ENCODE data around the gene HHIPL1.
"Not testable (repeated sequence)": the region's sequence is repeated elsewhere in the genome, so short reads cannot be mapped to it uniquely, and the experiment has no call there.

HHIPL1 gene

DNA sequence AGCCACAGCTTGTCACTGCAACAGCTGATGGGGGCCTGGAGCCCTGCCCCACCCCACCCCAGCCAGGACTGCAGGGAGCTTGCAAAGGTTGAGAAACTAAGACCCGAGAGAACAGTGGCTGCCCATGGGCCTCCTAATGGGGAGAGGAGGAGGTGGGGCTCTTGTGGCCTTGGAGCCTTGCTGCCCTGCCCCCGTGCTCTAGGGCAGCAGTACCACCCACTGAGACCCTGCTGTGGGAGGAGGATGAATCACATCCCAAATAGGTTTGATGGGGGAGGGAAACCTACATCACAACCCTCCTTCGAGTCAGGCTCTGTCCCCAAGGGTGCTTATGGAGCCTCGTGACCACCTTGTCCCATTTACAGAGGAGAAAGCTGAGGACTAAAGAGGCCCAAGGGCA is 15.9 kb downstream of the HHIPL1 start:
- DNase-seq (ENCODE audit: low read depth): no peak

- not testable (repeated sequence) for DNase-seq (ENCODE audit: low read depth)
Observed at GRCh38 chr14:99661206-99661605, 16.3 kb downstream of the HHIPL1 start.

DNA sequence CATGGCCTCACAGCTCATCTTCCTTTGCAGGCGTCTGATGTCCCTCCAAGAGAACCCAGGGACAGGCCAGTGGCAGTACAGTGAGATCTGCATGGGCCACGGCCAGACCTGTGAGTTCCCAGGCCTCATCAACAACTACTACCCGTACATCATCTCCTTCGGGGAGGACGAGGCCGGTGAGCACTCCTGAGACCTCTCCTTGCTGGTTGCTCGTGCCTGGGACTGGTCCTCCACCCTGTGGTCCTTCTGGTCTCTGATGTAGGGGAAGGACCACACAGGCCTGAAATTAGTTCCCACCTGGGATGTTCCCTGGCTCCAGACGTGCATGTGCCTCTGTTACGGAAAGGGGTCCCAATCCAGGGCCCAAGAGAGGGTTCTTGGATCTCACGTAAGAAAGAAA is 17.9 kb downstream of the HHIPL1 start:
- no peak for DNase-seq (ENCODE audit: low read depth)

DNA sequence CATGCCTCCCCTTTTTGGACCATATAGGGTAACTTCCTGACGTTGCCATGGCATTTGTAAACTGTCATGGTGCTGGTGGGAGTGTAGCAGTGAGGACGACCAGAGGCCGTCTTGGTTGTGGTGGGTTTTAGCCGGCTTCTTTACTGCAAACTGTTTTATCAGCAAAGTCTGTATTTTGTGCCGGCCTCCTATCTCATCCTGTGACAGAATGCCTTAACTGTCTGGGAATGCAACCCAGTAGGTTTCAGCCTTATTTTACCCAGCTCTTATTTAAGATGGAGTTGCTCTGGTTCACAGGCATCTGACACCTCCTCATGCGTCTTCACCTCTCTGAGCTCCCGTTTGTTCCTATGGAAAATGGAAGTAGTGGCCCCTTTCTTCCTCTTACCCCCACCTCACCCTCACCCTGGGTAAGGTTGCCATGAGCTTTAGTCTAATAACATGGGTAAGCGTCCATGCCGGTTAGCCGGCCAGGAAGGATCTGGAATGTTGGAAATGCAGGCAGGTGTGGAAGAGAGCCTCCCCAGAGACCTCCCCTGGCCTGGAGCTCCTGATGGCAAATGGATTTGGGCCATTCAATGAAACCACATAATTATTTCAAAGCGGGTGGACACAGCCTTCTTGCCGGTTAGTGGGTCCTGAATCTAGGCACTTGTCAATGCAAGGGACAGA is 18.6 kb downstream of the HHIPL1 start:
- DNase-seq (ENCODE audit: low read depth): no peak

DNA sequence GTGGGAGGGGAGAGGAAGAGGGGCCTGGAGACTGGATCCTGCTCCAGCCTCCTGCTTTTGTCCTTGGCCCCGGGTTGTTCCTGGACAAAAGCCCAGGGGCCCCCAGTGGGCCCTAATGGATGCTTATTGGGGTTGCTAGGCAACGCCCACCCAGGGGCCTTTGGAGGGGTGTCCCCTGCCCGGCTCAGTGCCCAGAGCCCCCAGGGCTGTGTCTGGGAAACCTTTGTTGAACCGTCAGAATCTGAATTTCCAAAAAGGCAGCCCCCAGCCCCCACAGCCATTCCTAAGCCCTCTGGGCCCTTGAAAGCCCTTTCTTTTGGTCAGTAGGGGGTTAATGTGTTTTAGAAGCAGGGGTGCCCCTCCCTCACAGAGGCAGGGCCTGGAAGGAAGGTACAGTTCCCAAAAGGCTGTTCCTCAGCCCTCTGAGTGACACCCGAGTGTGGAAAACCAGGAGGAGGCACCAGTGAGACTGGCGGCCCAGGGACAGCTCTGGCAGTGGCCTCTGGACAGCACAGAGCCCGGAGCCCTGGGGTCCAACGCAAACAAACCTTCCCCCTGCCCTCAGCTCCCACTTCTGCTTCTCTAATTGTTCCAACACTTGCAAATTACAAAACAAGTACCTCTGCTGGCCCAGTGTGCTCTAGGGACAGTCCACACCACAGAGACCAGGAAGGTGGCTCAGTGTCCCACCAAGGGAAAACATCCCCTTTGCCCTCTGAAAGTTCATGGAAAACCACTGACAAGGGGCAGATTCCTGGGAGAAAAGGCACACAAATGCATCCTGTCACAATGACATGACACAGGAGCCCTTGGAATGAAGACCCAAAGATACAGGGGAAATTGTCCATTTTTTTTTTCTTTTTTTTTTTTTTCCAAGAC is 19.4 kb downstream of the HHIPL1 start:
- no peak for DNase-seq (ENCODE audit: low read depth)

GRCh38 chr14:99664937-99665273 is 20.0 kb downstream of the HHIPL1 start:
- no peak for DNase-seq (ENCODE audit: low read depth)

DNA sequence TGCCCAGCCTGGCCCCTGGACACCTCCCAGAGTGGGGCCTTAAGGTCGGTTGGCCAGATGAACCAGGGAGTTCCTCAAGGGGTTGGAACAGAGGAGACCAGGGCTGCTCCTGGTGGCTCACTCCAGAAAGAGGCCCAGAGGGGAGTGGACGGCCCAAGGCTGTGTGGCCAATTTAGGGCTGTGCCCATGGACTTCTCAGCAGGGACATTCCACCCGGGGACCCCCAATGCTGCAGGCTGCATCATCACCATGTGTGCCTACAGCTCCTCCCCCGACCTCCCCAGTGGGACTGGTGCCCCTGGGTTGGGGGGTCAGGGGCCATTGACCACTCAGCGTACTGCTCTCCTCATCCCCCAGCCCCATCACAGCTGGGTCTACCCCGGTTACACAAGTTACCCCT is 21.6 kb downstream of the HHIPL1 start:
- no peak for DNase-seq (ENCODE audit: low read depth)

DNA sequence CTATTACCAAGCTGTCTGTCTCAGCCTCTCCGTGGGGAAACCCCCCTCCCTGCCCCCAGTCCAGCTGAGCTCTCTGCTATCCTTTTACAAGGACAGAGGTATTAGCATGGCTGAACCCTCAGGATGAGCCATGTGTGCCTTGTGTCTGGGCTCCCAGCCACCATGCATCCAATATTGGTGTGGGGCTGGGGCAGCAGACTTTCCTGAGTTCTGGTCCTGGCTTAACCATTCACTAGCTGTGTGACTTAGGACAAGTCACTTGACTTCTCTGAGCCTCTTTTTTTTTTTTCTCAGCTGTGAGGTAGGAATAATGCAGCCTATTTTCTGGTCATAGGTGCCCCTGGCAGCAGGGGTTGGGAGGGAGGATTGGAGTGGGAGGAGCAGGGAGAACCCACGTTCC is 22.1 kb downstream of the HHIPL1 start:
- DNase-seq (ENCODE audit: low read depth): no peak

DNA sequence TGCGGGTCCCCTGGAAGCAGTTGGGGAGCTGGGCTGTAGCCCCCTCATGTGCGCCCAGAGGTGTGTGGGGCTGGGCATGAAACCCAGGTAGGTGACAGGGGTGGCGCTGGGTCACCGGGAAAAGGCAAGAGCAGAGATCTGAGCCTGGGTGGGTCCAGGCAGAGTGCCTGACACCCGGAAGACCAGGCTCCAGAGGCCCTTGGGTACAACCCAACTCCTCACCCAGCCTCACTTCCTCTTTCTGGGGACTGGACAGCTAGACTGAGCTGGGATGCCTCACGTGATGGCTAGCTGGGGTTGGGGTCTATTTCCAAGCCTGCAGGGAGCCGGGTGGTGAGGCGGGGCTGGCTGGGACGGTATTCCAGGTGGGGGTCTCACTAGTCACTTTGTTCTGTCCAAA is 22.9 kb downstream of the HHIPL1 start:
- no peak for DNase-seq (ENCODE audit: low read depth)

- DNase-seq (ENCODE audit: low read depth): no peak
Observed at GRCh38 chr14:99668307-99669295, 23.7 kb downstream of the HHIPL1 start.

DNA sequence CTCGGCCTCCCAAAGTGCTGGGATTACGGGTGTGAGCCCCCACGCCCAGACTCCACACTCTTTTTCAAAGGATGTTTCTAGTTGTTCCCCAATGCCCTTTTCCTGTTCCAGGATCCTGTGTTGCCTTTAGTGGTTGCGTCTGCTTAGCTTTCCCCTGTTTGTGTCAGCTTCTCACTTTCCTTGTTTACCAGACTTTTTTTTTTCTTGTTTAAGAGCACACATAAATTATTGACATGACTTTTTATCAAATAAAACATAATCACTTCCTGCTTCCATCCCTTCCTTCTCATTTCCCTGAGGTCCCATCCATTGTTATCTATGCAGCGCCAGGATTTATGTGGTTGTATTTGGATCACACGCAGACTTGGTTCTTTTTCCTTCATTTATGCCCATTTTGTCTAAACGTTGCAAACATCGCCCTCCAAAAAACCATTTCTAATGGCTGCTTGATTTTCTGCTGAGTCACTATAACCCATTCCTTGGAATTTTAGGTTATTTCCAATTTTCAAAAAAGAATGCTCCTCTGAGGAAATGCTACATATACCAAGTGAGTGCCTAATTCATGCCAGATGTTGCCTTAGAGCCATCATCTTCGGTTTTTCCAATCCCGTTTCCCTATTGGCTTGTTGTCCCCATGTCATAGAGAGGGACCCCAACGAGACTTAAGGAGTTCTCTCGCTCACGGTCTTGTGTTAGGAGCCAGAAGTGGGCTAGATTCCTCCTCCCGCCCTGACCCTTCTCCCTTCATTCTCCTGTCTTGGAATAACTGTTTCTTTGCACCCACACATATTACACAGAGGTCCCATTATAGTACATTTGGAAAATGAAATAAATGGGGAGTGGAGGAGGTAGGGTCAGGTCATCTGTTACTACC is 25.7 kb downstream of the HHIPL1 start:
- DNase-seq (ENCODE audit: low read depth): no peak

- no peak for DNase-seq (ENCODE audit: low read depth)
Observed at GRCh38 chr14:99671235-99672224, 26.6 kb downstream of the HHIPL1 start.

GRCh38 chr14:99672506-99673304 is 27.8 kb downstream of the HHIPL1 start:
- no peak for DNase-seq (ENCODE audit: low read depth)

DNA sequence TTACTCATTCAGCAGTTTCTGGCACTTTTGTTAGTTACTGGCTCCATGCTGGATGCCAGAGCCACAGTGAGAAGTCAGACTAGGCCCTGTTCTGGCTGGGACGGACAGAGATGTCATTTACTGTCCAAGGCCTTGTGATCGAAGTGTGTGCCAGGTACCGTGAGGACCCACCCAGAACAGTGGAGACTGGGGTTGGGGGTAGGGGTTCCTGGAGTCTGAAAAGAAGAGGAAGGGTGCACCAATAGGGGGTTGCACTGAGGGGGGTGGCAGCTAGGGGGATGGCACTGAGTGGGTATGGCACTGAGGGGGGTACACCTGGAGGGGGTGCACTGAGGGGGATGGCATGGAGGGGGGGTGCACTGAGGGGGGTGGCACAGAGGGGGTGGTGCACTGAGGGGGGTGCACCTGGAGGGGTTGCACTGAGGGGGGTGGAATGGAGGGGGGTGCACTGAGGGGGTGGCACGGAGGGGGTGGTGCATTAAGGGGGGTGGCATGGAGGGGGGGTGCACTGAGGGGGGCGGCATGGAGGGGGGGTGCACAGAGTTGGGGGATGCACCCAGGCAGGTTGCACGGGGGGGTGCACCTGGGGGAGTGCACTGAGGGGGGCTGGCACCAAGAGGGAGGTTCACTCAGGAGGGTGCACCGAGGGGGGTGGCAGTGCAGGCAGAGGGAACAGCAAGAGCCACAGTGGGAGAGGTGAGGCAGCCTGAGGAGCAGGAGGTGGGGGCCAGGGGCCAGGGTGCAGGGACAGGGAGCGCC is 28.6 kb downstream of the HHIPL1 start:
- DNase-seq (ENCODE audit: low read depth): no peak

GRCh38 chr14:99674064-99674650 is 29.2 kb downstream of the HHIPL1 start:
- DNase-seq (ENCODE audit: low read depth): no peak

DNA sequence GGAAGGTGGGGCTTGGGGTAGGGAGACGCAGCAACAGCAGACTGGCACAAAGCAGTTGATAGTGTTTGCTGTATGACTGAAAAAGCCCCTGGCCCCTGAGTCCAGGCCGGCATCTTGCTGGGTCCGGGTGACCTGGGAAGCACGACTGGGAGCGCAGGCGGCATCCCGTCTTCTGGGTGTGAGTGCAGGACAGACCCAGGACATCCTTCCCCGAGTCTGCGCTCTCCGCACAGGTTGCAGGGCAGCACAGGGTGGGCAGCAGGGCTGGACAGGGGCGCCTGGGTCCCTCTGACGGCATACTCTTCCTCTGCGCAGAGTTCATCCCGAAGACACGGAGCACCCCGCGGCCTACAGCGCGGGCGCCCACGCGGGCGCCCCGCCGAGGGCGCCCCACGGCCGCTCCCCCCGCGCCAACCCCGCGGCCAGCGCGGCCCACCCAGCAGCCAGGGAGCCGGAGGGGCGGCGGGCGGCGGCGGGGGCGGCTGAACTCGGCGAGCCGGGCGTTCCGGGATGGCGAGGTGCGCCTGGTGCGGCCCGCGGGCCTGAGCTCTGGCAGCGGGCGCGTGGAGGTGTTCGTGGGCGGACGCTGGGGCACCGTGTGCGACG is 29.9 kb downstream of the HHIPL1 start:
- DNase-seq (ENCODE audit: low read depth): no peak

DNA sequence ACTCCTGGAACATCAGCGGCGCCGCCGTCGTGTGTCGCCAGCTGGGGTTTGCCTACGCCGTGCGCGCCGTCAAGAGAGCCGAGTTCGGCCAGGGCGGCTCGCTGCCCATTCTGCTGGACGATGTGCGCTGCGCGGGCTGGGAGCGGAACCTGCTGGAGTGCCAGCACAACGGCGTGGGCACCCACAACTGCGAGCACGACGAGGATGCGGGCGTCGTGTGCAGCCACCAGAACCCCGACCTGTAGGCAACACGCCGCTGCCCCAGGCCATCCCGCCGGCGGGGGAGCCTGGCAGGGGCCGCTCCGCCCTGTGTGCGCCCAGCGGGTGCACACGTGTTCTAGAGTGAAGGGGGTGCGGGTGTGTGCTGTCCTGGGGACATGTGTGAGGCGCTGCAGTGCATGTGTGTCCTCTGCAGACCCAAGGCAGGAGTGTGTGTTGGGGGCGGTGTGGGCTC is 30.5 kb downstream of the HHIPL1 start:
- no peak for DNase-seq (ENCODE audit: low read depth)

DNA sequence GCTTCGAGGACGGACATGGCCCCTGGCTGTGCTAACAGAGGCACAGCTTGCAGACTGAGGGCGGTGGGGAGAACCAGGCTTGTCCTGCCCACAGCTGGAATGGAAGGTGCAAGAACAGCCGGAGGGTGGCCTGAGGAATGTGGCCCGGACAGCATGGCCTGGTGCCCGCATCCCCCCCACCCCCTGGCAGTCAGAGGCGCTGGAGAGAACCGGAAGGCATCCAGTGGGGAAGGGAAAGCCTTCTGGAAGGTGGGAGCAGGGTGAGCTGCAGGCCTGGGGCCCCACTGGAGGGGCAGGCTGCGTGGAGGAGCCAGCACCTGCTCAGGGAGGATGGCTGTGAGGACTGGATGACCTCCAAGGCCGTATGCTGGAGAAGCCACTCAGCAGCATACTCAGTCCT is 31.0 kb downstream of the HHIPL1 start:
- no peak for DNase-seq (ENCODE audit: low read depth)
